Kidney glomerular epithelial cell (primary cell): ENCODE results near the gene RABL3.
"Not testable (repeated sequence)": the region's sequence is repeated elsewhere in the genome, so short reads cannot be mapped to it uniquely, and the experiment has no call there.

ENCODE experiments used
- DNase-seq: peaks from one replicate; lab custom pipeline; 2025; lab: John Stamatoyannopoulos, UW

RABL3 gene

DNA sequence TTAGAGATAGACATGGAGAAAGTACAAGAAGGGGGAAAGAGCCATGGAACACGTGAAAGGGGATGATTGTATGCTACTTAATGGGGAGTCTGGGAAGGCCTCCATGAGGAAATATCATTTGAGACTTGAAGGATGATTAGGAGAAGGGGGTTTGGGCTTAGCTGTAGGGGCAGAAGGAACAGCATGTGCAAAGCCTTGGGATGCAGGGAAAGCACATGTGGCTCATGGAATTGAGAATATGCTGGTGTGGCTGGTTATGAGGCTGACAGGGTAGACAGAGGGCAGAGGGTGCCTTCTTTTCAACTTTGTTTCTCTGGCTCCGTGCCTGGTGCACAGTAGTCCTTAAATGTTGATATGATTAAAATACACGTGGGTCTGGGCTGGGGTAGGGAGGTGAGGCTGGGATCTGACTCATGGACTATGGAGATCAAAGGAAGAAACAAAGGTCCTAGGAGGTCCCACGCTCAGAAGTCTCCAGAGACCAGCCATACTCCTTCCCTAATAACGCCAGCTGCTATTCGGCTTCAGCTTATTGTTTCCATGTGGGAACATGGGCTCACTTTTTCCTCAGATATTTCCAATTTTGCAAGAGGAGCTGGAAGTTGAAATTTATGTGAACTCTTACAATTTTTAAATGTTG, 1.4 kb upstream of the RABL3 start:
- no peak for DNase-seq

- DNase-seq = no peak
These were observed 591 bp upstream of the RABL3 start for GRCh38 chr3:120742849-120743365.

- DNase-seq = peak; percentile 55
These were observed 499 bp downstream of the RABL3 start for GRCh38 chr3:120741837-120742197.

DNA sequence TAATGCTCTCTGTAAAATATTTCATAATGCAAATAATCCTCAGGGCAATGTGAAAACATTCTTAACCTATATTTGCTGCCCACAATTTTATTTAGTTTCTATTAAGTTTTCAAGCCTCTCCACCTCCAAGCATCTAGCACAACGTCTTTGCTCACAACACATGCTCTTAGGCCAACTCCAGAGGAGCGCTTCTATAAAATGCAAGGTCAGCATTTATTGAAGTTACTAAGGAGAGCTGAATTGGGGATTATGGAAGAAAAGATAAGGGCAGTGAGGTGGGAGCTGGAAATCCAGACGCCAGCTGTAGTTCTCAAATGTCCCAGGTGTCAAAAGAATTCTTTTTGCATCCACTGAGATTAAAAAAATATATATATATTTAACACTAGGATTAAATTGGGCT, 996 bp downstream of the RABL3 start:
- DNase-seq = no peak

- DNase-seq = not testable (repeated sequence)
These were observed 4.3 kb downstream of the RABL3 start for GRCh38 chr3:120738006-120738405.

GRCh38 chr3:120730576-120731542, 11.5 kb downstream of the RABL3 start:
- DNase-seq = no peak

- no peak for DNase-seq
These were observed 15.5 kb downstream of the RABL3 start for GRCh38 chr3:120726791-120727190.

DNA sequence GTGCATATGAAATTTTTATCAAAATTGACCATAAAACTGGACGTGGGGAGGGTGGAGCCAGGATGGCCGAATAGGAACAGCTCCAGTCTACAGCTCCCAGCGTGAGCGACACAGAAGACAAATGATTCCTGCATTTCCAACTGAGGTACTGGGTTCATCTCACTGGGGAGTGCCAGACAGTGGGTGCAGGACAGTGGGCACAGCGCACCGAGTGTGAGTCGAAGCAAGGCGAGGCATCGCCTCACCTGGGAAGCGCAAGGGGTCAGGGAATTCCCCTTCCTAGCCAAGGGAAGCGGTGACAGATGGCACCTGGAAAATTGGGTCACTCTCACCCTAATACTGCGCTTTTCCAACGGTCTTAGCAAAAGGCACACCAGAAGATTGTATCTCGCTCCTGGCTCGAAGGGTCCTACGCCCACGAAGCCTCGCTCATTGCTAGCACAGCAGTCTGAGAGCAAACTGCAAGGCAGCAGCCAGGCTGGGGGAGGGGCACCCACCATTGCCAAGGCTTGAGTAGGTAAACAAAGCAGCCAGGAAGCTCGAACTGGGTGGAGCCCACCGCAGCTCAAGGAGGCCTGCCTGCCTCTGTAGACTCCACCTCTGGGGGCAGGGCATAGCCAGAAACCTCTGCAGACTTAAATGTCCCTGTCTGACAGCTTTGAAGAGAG, 23.0 kb downstream of the RABL3 start:
- DNase-seq = not testable (repeated sequence)

- DNase-seq = no peak
These were observed 29.1 kb downstream of the RABL3 start for GRCh38 chr3:120713262-120713661.

- DNase-seq = no peak
These were observed 31.9 kb downstream of the RABL3 start for GRCh38 chr3:120710369-120710768.

- no peak for DNase-seq
These were observed 33.9 kb downstream of the RABL3 start for GRCh38 chr3:120708408-120708807.

- DNase-seq = no peak
These were observed 35.4 kb downstream of the RABL3 start for GRCh38 chr3:120706950-120707349.

DNA sequence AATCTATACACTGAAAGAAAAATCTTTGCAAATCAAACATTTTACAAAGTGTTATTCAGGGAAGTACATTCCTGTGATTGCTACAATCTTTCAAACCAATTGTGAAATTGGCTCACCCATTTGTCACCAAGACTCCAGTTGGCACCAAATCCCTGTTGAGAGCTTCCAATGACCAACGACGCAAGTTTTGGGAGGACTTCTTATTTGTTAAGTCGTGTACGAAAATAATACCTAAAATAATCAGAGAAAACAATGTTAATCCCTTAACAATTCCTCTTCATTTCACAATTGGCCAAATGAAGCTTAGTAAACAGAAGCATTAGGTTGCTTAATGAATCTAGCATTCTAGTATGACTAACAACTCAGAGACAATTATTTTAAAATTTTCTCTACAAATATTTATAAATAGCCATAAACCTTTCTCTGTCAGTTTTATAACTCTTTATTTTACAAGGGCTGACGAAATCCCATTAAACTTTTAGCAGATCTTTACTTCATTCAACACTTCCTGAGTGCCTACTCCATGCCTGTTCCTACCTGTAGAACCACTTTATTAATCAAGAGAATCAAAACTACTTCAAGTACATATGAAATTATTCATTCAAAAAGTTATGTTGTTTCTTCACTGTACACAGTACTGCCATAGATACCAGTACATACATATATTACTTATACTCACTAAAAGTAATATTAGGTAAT, 36.3 kb downstream of the RABL3 start:
- DNase-seq = no peak

DNA sequence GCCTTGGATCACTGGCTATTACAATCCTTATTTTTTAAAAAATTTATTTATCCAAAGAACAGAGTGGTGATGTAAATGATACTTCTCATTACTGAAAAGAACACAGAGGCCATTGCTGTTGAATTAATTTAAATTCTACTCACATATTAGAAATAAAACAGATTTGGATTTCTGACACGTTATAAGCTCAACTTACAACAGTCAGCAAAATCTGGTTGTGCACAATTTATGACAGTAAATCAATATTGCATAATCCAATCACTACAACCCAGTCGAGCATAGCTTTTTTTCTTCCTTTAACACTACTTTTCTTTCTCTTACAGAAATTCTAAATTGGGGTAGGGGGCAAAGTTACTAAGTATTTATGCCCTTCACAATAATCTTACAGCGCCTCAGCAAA, 43.0 kb downstream of the RABL3 start:
- no peak for DNase-seq

DNA sequence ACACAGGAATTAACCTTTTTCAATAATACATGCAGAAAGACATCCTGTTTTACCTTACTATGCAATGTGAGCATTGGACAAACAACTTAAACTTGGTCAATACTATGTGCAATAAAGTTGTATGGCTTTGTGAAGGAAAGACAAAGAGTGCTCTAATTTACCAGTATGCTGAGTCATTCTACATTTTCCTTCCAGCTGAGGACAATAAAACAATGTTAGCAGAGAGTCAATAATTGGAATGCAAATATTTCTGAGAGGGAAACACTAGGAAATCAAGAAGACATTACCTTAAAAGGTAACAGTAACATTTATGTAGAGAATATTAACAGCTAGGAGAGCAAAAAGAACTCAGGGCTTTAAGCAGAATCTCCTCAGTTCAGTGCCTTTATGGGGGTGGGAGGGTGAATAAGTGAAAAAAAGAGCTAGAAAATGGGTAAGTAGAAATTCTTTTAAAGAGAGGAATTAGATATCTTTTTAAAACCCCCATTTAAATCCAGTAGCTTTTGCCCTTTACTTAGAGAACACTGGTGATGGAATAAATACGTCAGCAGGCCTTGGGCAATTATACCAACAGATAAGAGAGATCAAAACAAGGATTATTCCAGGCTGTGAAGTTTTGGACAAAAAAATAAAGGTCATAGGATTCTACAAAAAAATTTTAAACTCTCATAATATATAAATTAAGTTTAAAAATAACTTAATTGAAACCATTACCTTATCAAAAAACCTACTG, 48.7 kb downstream of the RABL3 start:
- peak; percentile 31 for DNase-seq

DNA sequence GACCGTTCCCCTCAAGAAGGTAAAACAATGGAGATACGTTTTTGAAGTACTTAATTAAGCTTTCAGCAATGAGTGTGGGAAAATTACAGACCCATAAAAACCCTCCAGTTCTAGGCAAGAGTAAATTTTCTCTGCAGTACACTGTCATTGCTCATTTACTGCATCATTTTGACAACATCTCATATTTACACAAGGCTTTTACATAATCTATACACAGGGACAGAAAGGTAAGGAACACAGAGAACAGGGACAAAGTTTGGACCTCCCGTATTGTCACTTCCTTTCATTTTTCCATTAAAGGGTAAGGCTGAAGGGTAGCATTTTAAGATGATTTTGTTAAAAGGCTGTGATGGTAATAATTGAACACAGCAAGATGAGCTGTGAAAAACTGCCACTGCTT, 52.9 kb downstream of the RABL3 start:
- DNase-seq = no peak

DNA sequence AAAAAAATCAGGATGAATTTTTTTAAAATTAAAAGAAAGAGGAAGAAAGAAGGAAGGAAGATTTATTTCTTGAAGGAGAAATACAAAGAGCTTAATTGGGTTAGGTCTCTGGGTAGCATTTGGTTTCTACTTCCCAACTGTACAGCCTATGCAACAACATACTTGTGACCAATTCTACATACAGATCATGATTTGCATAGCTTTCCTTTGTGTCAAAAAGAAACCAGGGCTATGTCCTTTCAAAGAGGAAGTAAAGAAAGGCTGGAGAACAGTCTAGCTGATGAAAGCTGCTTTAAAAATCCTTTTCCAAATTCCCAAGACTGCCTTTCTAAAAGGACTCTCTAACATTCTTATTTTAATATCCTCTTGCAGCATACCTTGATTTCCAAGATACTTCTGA, 54.2 kb downstream of the RABL3 start:
- DNase-seq = no peak

- DNase-seq = no peak
These were observed 56.9 kb downstream of the RABL3 start for GRCh38 chr3:120685411-120685810.

DNA sequence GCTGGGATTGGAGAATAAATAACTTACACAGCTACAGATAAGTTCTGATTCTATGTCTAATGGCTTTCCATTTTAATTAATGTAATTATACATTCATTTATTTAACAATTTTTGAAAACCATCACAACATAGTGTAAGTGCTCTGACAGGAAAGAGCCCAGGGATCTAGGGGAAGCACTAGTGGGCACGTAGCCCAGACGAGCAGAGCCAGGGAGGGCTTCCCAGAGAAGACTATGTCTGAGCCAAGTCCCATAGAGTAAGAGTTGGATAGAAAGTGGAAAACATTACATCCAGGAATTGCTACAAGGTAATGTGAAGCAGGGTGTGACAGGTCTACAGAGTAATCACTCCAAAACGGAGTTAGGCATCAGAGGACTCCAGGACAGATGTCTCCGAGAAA, 57.4 kb downstream of the RABL3 start:
- DNase-seq = no peak

- DNase-seq = no peak
These were observed 58.5 kb downstream of the RABL3 start for GRCh38 chr3:120683671-120684301.

GRCh38 chr3:120683213-120683612, 59.1 kb downstream of the RABL3 start:
- DNase-seq = no peak
